ENCODE data around the gene MRTO4. TPM values are rescaled to one million over a fixed set of nuclear protein-coding genes. Genes with fewer than 3 reads are reported as not detected.

The MRTO4 gene
- total and polyA plus RNA-seq, 10 donors: 12.1 to 44.1 (median 25.4) TPM

- peaks cover 0 to 100% (median 95%) of the 10 kb centered on the region in 6 donors for H3K36me3 ChIP-seq
- DNase-seq: no peak
- H3K4me1 ChIP-seq: no peaks in the 10 kb centered on the region
- H3K9me3 ChIP-seq: no peaks in the 10 kb centered on the region
- H3K27ac ChIP-seq: peak overlapping the region in 1 of 8 donors; percentile 28
- H3K4me3 ChIP-seq: no peak overlapping the region
- TF ChIP-seq POLR2A (IDR thresholded peaks at IDR 0.05) (no peak), POLR2AphosphoS5 (IDR thresholded peaks at IDR 0.05) (no peak)
- TF ChIP-seq, protein P1, sequence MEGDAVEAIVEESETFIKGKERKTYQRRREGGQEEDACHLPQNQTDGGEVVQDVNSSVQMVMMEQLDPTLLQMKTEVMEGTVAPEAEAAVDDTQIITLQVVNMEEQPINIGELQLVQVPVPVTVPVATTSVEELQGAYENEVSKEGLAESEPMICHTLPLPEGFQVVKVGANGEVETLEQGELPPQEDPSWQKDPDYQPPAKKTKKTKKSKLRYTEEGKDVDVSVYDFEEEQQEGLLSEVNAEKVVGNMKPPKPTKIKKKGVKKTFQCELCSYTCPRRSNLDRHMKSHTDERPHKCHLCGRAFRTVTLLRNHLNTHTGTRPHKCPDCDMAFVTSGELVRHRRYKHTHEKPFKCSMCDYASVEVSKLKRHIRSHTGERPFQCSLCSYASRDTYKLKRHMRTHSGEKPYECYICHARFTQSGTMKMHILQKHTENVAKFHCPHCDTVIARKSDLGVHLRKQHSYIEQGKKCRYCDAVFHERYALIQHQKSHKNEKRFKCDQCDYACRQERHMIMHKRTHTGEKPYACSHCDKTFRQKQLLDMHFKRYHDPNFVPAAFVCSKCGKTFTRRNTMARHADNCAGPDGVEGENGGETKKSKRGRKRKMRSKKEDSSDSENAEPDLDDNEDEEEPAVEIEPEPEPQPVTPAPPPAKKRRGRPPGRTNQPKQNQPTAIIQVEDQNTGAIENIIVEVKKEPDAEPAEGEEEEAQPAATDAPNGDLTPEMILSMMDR (IDR thresholded peaks at IDR 0.05 in 8 of 11, conservative IDR thresholded peaks at IDR 0.05 in 3 of 11): no peak
- no peaks in the 10 kb centered on the region for H3K27me3 ChIP-seq (replicated peaks in 1 of 7)
- intact Hi-C loops (cut with DNase I; ENCODE audit: low total_unique reads): no loop called here
These were observed 19.1 kb upstream of the MRTO4 start for GRCh38 chr1:19232524-19232846.

GRCh38 chr1:19234224-19234623, 17.4 kb upstream of the MRTO4 start:
- H3K4me1 ChIP-seq: no peaks in the 10 kb centered on the region
- TF ChIP-seq, protein P1 (IDR thresholded peaks at IDR 0.05 in 8 of 11, conservative IDR thresholded peaks at IDR 0.05 in 3 of 11): no peak
- TF ChIP-seq POLR2A (IDR thresholded peaks at IDR 0.05) (no peak), POLR2AphosphoS5 (IDR thresholded peaks at IDR 0.05) (no peak)
- no peak for DNase-seq
- no peaks in the 10 kb centered on the region for H3K27me3 ChIP-seq (replicated peaks in 1 of 7)
- H3K36me3 ChIP-seq: peaks cover 2 to 100% (median 99%) of the 10 kb centered on the region in 6 donors
- intact Hi-C loops (cut with DNase I; ENCODE audit: low total_unique reads): no loop called here
- H3K4me3 ChIP-seq: no peak overlapping the region
- 92 to 100% (median 95%) methylated on average over 3 of the region's 3 CpGs for WGBS, 5 donors
- no peaks in the 10 kb centered on the region for H3K9me3 ChIP-seq
- no peak overlapping the region for H3K27ac ChIP-seq

DNA sequence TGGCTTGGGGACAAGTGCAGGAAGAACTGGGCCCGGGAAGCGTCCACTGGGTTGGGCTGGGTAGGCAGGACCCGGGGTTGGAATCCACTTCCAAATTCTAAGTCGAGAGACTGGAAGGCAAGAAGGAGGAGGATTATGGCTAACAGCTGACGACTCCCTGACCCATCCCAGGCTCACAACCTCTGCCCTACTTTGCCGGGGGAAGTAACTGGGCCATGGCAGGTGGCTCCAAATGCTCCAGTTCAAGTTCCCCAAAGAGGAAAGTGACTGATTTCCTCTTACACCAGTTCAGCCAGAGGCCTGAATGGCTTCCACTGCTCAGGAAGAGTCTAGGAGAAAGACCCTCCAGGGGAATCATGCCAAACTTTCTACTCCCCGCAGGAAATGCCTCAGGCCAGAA, 11.7 kb upstream of the MRTO4 start:
- H3K27ac ChIP-seq: peak overlapping the region in 2 of 8 donors; percentile 16 to 27
- intact Hi-C loops (cut with DNase I; ENCODE audit: low total_unique reads): no loop called here
- H3K4me3 ChIP-seq: no peak overlapping the region
- H3K27me3 ChIP-seq (replicated peaks in 1 of 7): no peaks in the 10 kb centered on the region
- no peak for DNase-seq
- peaks cover 4 to 100% (median 95%) of the 10 kb centered on the region in 6 donors for H3K36me3 ChIP-seq
- TF ChIP-seq, protein P1 (IDR thresholded peaks at IDR 0.05 in 8 of 11, conservative IDR thresholded peaks at IDR 0.05 in 3 of 11): no peak
- TF ChIP-seq POLR2A (IDR thresholded peaks at IDR 0.05): no peak
- TF ChIP-seq POLR2AphosphoS5 (IDR thresholded peaks at IDR 0.05): no peak
- no peaks in the 10 kb centered on the region for H3K9me3 ChIP-seq
- WGBS, 5 donors: 88 to 95% (median 90%) methylated on average over 7 of the region's 7 CpGs
- peaks cover 0 to 9% (median 0%) of the 10 kb centered on the region in 6 donors for H3K4me1 ChIP-seq

DNA sequence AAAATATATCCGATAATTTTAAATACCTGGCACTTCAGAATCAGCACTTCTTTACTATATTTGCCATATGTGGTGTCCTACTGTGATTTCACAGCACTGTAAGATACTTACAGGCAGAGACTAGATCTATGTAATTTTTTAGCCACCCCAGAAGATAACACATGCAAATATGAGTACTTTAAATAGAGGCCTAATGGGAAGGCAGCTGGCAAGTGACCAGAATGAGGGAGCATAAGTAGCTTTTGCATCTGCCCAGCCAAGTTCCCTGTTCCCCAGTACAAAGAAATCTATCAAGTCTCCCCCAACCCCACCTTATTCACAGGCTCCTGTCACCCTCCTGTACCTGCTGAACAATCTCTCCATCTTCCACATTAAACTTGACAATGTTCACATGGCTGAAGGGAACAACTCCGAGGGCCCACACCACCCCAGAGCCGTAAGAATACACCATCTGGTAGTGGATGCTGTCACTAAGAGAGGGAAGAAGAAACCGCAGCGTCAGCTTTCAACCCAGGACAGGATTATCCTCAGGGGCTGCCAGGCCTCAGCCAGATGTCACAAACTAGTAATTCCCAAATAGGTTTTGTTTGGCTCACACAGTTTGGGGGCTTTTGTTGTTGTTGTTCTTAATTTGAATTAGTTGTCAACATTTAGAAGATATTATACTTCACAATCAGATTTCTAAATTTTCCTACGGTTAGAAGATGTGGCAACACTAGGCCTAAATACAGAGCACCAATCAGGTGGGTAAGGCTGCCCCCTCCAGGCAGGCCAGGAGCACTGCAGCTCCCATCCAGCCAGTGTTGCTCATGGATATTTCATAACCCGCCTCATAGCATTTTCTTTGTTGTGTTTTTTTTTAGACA, 10.7 kb upstream of the MRTO4 start:
- no peak overlapping the region for H3K4me3 ChIP-seq
- no peaks in the 10 kb centered on the region for H3K9me3 ChIP-seq
- H3K4me1 ChIP-seq: peaks cover 0 to 9% (median 0%) of the 10 kb centered on the region in 6 donors
- intact Hi-C loops (cut with DNase I; ENCODE audit: low total_unique reads): no loop called here
- H3K36me3 ChIP-seq: peaks cover 4 to 100% (median 89%) of the 10 kb centered on the region in 6 donors
- TF ChIP-seq POLR2AphosphoS5 (IDR thresholded peaks at IDR 0.05) (peak in 2 of 3 donors; percentile 30 to 57), POLR2A (IDR thresholded peaks at IDR 0.05) (no peak)
- TF ChIP-seq, protein P1 (IDR thresholded peaks at IDR 0.05 in 8 of 11, conservative IDR thresholded peaks at IDR 0.05 in 3 of 11): peak; percentile 86 to 97 (median 94)
- no peaks in the 10 kb centered on the region for H3K27me3 ChIP-seq (replicated peaks in 1 of 7)
- peak; percentile 88 for DNase-seq
- WGBS, 5 donors: 60 to 75% (median 66%) methylated on average over 7 of the region's 7 CpGs
- H3K27ac ChIP-seq: peak overlapping the region in 5 of 8 donors; percentile 11 to 33 (median 25)

Measured in spleen (tissue), 11 donors.